ENCODE data around the gene PEX14.
"Not testable (repeated sequence)": the region's sequence is repeated elsewhere in the genome, so short reads cannot be mapped to it uniquely, and the experiment has no call there.

PEX14 gene

GRCh38 chr1:10497109-10497508 lies 22.4 kb downstream of the PEX14 start:
- H3K9me3 ChIP-seq (ENCODE audit: insufficient read depth, low read length), result no peaks in the 10 kb centered on the region
- DNase-seq (ENCODE audit: low read depth, low spot score), result no peak
- H3K9ac ChIP-seq (ENCODE audit: insufficient read length, low read depth), result peak overlapping the region; percentile 5
- TF ChIP-seq YY1 (IDR thresholded peaks at IDR 0.05; ENCODE audit: insufficient read depth, insufficient read length) (no peak), ZNF274 (IDR thresholded peaks at IDR 0.05; ENCODE audit: low read depth, low read length) (no peak), SUZ12 (IDR thresholded peaks at IDR 0.05; ENCODE audit: extremely low read depth, insufficient read depth, insufficient read length) (no peak)
- no peak overlapping the region for H3K4me3 ChIP-seq (ENCODE audit: insufficient read length, low read depth)
- peaks cover 13% of the 10 kb centered on the region for H3K4me1 ChIP-seq (ENCODE audit: insufficient read depth, insufficient read length)
- H3K36me3 ChIP-seq (ENCODE audit: insufficient read depth, insufficient read length, low read length), result peaks cover 8% of the 10 kb centered on the region
- no peaks in the 10 kb centered on the region for H3K27me3 ChIP-seq (ENCODE audit: insufficient read depth, insufficient read length)

GRCh38 chr1:10498231-10498630 lies 23.5 kb downstream of the PEX14 start:
- no peak for DNase-seq (ENCODE audit: low read depth, low spot score)
- H3K4me3 ChIP-seq (ENCODE audit: insufficient read length, low read depth), result no peak overlapping the region
- no peaks in the 10 kb centered on the region for H3K27me3 ChIP-seq (ENCODE audit: insufficient read depth, insufficient read length)
- H3K9ac ChIP-seq (ENCODE audit: insufficient read length, low read depth), result no peak overlapping the region
- no peaks in the 10 kb centered on the region for H3K9me3 ChIP-seq (ENCODE audit: insufficient read depth, low read length)
- TF ChIP-seq SUZ12 (IDR thresholded peaks at IDR 0.05; ENCODE audit: extremely low read depth, insufficient read depth, insufficient read length), result no peak
- TF ChIP-seq ZNF274 (IDR thresholded peaks at IDR 0.05; ENCODE audit: low read depth, low read length), result no peak
- no peak for TF ChIP-seq YY1 (IDR thresholded peaks at IDR 0.05; ENCODE audit: insufficient read depth, insufficient read length)
- H3K36me3 ChIP-seq (ENCODE audit: insufficient read depth, insufficient read length, low read length), result peaks cover 8% of the 10 kb centered on the region
- peaks cover 13% of the 10 kb centered on the region for H3K4me1 ChIP-seq (ENCODE audit: insufficient read depth, insufficient read length)

DNA sequence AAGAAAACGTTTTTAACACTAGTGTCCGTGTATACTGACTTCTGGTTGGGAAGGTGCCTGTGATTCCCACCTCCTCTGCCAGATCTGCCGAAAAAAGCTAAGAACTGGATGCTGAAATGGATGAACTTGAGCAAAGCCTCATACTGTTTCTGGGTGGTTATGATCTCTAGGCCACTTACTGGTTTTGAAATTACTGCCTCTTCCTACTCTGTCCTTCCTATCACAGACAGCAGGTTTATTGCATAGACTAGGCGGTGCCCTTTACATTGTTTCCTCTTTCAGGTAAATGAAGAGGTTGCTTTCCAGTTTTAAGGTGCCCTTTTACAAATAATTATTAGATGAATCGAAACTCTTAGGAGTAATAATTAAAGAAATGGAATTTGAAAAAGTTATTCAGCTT lies 27.5 kb downstream of the PEX14 start:
- no peak overlapping the region for H3K4me3 ChIP-seq (ENCODE audit: insufficient read length, low read depth)
- no peaks in the 10 kb centered on the region for H3K4me1 ChIP-seq (ENCODE audit: insufficient read depth, insufficient read length)
- no peaks in the 10 kb centered on the region for H3K27me3 ChIP-seq (ENCODE audit: insufficient read depth, insufficient read length)
- H3K9ac ChIP-seq (ENCODE audit: insufficient read length, low read depth), result no peak overlapping the region
- H3K9me3 ChIP-seq (ENCODE audit: insufficient read depth, low read length), result no peaks in the 10 kb centered on the region
- no peaks in the 10 kb centered on the region for H3K36me3 ChIP-seq (ENCODE audit: insufficient read depth, insufficient read length, low read length)
- DNase-seq (ENCODE audit: low read depth, low spot score), result no peak
- TF ChIP-seq ZNF274 (IDR thresholded peaks at IDR 0.05; ENCODE audit: low read depth, low read length) (no peak), SUZ12 (IDR thresholded peaks at IDR 0.05; ENCODE audit: extremely low read depth, insufficient read depth, insufficient read length) (no peak), YY1 (IDR thresholded peaks at IDR 0.05; ENCODE audit: insufficient read depth, insufficient read length) (no peak)

DNA sequence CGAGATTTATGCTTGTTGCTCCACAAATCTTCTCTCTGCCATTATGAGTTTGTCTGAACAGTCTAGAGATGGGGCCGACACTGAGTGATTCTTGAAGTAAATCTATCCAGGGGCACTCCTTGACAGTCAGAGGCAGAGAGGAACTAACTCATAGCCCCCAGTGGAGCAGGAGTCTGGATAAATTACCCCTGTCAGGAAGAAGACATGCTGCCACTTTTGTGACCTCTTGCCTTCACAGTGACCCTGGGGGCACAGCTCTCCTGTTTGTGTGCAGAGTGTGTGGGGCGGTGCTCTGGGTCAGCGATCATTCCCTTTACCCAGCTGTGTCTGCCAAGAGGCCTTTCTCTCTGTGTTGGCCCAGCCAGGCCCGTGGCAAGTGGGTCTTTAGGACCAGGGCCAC lies 29.5 kb downstream of the PEX14 start:
- no peak for DNase-seq (ENCODE audit: low read depth, low spot score)
- Histone ChIP-seq H3K4me1 (ENCODE audit: insufficient read depth, insufficient read length) (peaks cover 3% of the 10 kb centered on the region), H3K36me3 (ENCODE audit: insufficient read depth, insufficient read length, low read length) (no peaks in the 10 kb centered on the region), H3K9ac (ENCODE audit: insufficient read length, low read depth) (no peak overlapping the region), H3K9me3 (ENCODE audit: insufficient read depth, low read length) (no peaks in the 10 kb centered on the region), H3K27me3 (ENCODE audit: insufficient read depth, insufficient read length) (no peaks in the 10 kb centered on the region), H3K4me3 (ENCODE audit: insufficient read length, low read depth) (no peak overlapping the region)
- TF ChIP-seq ZNF274 (IDR thresholded peaks at IDR 0.05; ENCODE audit: low read depth, low read length), result no peak
- TF ChIP-seq YY1 (IDR thresholded peaks at IDR 0.05; ENCODE audit: insufficient read depth, insufficient read length), result no peak
- no peak for TF ChIP-seq SUZ12 (IDR thresholded peaks at IDR 0.05; ENCODE audit: extremely low read depth, insufficient read depth, insufficient read length)

DNA sequence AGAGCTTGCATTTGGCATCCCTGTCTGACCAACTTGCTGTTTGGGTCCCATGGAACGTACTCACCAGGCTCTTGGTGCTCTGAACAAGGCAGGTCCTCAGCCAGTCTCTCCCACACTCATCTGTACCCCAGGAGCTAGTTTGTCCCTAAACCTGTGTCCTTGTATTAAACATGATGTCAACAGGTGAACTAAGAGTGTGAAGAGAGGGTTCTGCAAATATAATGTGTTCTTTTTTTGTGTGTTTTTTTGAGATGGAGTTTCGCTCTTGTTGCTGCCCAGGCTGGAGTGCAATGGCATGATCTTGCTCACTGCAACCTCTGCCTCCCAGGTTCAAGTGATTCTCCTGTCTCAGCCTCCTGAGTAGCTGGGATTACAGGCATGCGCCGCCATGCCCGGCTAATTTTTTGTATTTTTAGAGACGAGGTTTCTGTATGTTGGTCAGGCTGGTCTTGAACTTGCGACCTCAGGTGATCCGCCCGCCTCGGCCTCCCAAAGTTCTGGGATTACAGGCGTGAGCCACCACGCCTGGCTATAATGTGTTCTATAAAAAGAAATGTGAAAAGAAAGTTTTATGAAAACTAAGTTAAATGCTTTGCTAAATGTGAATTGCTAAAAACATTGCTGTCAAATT lies 31.4 kb downstream of the PEX14 start:
- H3K4me3 ChIP-seq (ENCODE audit: insufficient read length, low read depth); H3K9me3 ChIP-seq (ENCODE audit: insufficient read depth, low read length); H3K27me3 ChIP-seq (ENCODE audit: insufficient read depth, insufficient read length); H3K36me3 ChIP-seq (ENCODE audit: insufficient read depth, insufficient read length, low read length); H3K9ac ChIP-seq (ENCODE audit: insufficient read length, low read depth); H3K4me1 ChIP-seq (ENCODE audit: insufficient read depth, insufficient read length); DNase-seq (ENCODE audit: low read depth, low spot score): not testable (repeated sequence)

GRCh38 chr1:10506677-10507047 lies 31.9 kb downstream of the PEX14 start:
- H3K9me3 ChIP-seq (ENCODE audit: insufficient read depth, low read length), result no peaks in the 10 kb centered on the region
- TF ChIP-seq ZNF274 (IDR thresholded peaks at IDR 0.05; ENCODE audit: low read depth, low read length), result no peak
- no peak for TF ChIP-seq SUZ12 (IDR thresholded peaks at IDR 0.05; ENCODE audit: extremely low read depth, insufficient read depth, insufficient read length)
- no peak for TF ChIP-seq YY1 (IDR thresholded peaks at IDR 0.05; ENCODE audit: insufficient read depth, insufficient read length)
- no peak overlapping the region for H3K9ac ChIP-seq (ENCODE audit: insufficient read length, low read depth)
- H3K4me1 ChIP-seq (ENCODE audit: insufficient read depth, insufficient read length), result peaks cover 7% of the 10 kb centered on the region
- no peaks in the 10 kb centered on the region for H3K27me3 ChIP-seq (ENCODE audit: insufficient read depth, insufficient read length)
- no peak for DNase-seq (ENCODE audit: low read depth, low spot score)
- H3K4me3 ChIP-seq (ENCODE audit: insufficient read length, low read depth), result no peak overlapping the region
- peaks cover 1% of the 10 kb centered on the region for H3K36me3 ChIP-seq (ENCODE audit: insufficient read depth, insufficient read length, low read length)

DNA sequence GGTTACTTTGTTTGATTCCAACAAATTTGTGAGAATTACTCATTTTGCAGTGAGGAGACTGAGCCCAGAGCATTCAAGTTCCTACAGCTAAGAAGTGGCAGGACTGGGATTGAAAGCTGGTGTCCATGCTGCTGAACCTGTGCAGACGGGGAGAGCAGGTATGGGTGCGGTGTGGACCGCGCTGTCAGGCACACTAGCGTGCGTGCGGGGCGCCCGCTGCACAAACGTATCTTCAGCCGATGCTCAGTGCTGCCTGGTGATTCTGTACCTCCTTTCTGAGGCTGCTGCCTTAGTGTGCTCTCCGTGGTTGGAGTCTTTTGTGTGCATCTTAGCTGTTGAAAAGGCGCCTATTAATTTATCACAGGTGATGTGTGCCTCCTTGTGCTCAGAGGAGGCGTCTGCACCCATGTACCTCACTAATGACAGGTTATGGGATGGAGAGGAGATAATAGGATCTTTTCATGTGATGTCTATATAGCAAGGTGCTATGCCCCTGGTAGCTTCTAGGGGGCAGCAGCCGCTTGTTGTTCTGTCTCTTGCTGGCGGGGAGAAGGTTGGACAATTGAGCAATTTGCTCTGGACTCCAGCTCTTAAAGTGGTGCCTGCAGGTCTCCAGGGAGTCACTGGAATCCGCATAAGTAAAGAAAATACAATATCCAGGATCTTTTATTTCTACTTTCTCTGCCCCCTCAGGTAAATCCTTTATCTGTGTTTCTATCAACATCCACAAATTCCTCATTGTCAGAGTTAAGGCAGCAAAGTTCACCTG lies 32.5 kb downstream of the PEX14 start:
- Histone ChIP-seq H3K4me3 (ENCODE audit: insufficient read length, low read depth) (no peak overlapping the region), H3K4me1 (ENCODE audit: insufficient read depth, insufficient read length) (peaks cover 7% of the 10 kb centered on the region), H3K36me3 (ENCODE audit: insufficient read depth, insufficient read length, low read length) (peaks cover 2% of the 10 kb centered on the region), H3K27me3 (ENCODE audit: insufficient read depth, insufficient read length) (no peaks in the 10 kb centered on the region), H3K9me3 (ENCODE audit: insufficient read depth, low read length) (no peaks in the 10 kb centered on the region), H3K9ac (ENCODE audit: insufficient read length, low read depth) (no peak overlapping the region)
- no peak for DNase-seq (ENCODE audit: low read depth, low spot score)
- TF ChIP-seq ZNF274 (IDR thresholded peaks at IDR 0.05; ENCODE audit: low read depth, low read length) (no peak), SUZ12 (IDR thresholded peaks at IDR 0.05; ENCODE audit: extremely low read depth, insufficient read depth, insufficient read length) (no peak), YY1 (IDR thresholded peaks at IDR 0.05; ENCODE audit: insufficient read depth, insufficient read length) (no peak)

Measured in NT2/D1 (cell line).